Vagina (tissue), 2 donors: ENCODE measurements around the gene GPR171.

ENCODE experiments used
- POLR2AphosphoS5 ChIP-seq, 2 donors: sonication (generic); formaldehyde crosslinking; IDR thresholded peaks; one replicate each; pipeline ENCODE4 v1.9.0; 2017; ENCODE audit warnings: antibody characterized with exemption in 2 of 2, mild to moderate bottlenecking in 2 of 2, low read depth in 1 of 2; ENCODE audit not compliant: insufficient read depth in 1 of 2
- TF ChIP-seq, protein P1 (sequence below), 3 experiments: fragments of 450-650 bp in 2 of 3; fragments of 200-600 bp in 1 of 3; sonication (generic) in 1 of 3; IDR thresholded peaks; one replicate each; pipeline ENCODE4 v1.5.1; 2017 to 2019; ENCODE audit warnings: antibody characterized with exemption in 3 of 3, mild to moderate bottlenecking in 2 of 3, moderate library complexity in 2 of 3

DNA sequence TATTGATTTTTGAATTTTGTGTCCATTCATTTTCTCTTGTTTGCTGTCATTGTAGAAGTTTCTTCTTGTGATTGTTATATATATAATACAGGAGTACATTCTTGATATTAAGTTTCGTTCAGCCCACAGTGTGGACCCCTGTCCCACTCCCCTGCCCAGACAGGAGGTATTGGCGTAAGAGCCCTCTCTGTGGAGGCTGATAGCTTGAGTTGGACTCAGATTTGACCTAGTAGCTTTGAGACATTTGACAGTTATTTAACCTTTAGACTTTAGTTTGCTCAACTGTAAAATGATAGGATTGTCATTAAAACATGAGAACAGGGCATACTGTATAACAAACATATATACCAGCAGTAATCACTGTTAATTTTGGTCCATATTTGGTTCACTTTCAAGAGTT lies 27.1 kb downstream of the GPR171 start:
- TF ChIP-seq, protein P1, sequence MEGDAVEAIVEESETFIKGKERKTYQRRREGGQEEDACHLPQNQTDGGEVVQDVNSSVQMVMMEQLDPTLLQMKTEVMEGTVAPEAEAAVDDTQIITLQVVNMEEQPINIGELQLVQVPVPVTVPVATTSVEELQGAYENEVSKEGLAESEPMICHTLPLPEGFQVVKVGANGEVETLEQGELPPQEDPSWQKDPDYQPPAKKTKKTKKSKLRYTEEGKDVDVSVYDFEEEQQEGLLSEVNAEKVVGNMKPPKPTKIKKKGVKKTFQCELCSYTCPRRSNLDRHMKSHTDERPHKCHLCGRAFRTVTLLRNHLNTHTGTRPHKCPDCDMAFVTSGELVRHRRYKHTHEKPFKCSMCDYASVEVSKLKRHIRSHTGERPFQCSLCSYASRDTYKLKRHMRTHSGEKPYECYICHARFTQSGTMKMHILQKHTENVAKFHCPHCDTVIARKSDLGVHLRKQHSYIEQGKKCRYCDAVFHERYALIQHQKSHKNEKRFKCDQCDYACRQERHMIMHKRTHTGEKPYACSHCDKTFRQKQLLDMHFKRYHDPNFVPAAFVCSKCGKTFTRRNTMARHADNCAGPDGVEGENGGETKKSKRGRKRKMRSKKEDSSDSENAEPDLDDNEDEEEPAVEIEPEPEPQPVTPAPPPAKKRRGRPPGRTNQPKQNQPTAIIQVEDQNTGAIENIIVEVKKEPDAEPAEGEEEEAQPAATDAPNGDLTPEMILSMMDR (IDR thresholded peaks at IDR 0.05), result no peak
- no peak for TF ChIP-seq POLR2AphosphoS5 (IDR thresholded peaks at IDR 0.05; ENCODE audit: insufficient read depth in 1 of 2, low read depth in 1 of 2)
